AG04449 (cell line): ENCODE results near the gene TMEM181.

Experiments used
- CTCF ChIA-PET: fragments of 350-600 bp; formaldehyde crosslinking; extraction: SDS; loops from one replicate; lab custom pipeline; 2021; ENCODE audit warnings: antibody characterized with exemption; lab: Yijun Ruan, JAX
- POLR2A ChIA-PET: fragments of 400-600, 350-600 bp; formaldehyde crosslinking; extraction: SDS; loops from one replicate; lab custom pipeline; 2020; ENCODE audit warnings: antibody characterized with exemption, inconsistent platforms; lab: Yijun Ruan, JAX
- DNase-seq: peaks from one replicate; pipeline ENCODE4 v3.0.0-alpha.2; 2010; ENCODE audit warnings: low read depth, low spot score
- H3K4me3 ChIP-seq: 2 replicates; pipeline ENCODE4 v1.5.1; 2011; ENCODE audit warnings: low read depth, mild to moderate bottlenecking, control low read depth, low read length
- CTCF ChIP-seq: IDR thresholded peaks from one replicate; pipeline ENCODE4 v1.5.1; 2011; ENCODE audit warnings: mild to moderate bottlenecking, moderate library complexity, low read length, control low read depth, inconsistent platforms; ENCODE audit not compliant: insufficient read depth; ENCODE audit errors: missing control alignments

TMEM181 gene

GRCh38 chr6:158567871-158568401 lies 8.0 kb downstream of the TMEM181 start:
- no peak for TF ChIP-seq CTCF
- POLR2A ChIA-PET, result no interaction called here
- CTCF ChIA-PET, result interaction anchor here (1.0 to 4.3 kb wide), 3 partner anchors 10 to 347 kb away, joined by 3 to 16 read pairs (median 6); no protein-coding TSS in a partner anchor
- H3K4me3 ChIP-seq, result no peak overlapping the region
- DNase-seq, result no peak

- no peak for DNase-seq
- ChIA-PET POLR2A (no interaction called here), CTCF (interaction anchor here (1.3 to 4.3 kb wide), 4 partner anchors 9 to 347 kb away, joined by 3 to 16 read pairs (median 6); partner anchors contain the start of gene TMEM181)
- H3K4me3 ChIP-seq, result no peak overlapping the region
- TF ChIP-seq CTCF, result no peak
Measured at GRCh38 chr6:158568549-158568948, 8.7 kb downstream of the TMEM181 start.

GRCh38 chr6:158569036-158569435 lies 9.1 kb downstream of the TMEM181 start:
- TF ChIP-seq CTCF, result no peak
- DNase-seq, result no peak
- ChIA-PET CTCF (interaction anchor here (1.3 to 4.3 kb wide), 4 partner anchors 8 to 348 kb away, joined by 3 to 16 read pairs (median 6); partner anchors contain the start of gene TMEM181), POLR2A (no interaction called here)
- H3K4me3 ChIP-seq, result no peak overlapping the region

- no peak overlapping the region for H3K4me3 ChIP-seq
- CTCF ChIA-PET, result interaction anchor here (0.6 to 0.8 kb wide), 2 partner anchors 28 to 31 kb away, joined by 3 read pairs; no protein-coding TSS in a partner anchor
- DNase-seq, result no peak
- TF ChIP-seq CTCF, result no peak
- POLR2A ChIA-PET, result no interaction called here
Measured at GRCh38 chr6:158570681-158570962, 10.7 kb downstream of the TMEM181 start.

- no peak for DNase-seq
- TF ChIP-seq CTCF, result no peak
- ChIA-PET CTCF (interaction anchor here (0.9 to 1.7 kb wide), 2 partner anchors 34 to 351 kb away, joined by 3 to 5 read pairs; no protein-coding TSS in a partner anchor), POLR2A (no interaction called here)
- H3K4me3 ChIP-seq, result no peak overlapping the region
Measured at GRCh38 chr6:158571826-158572652, 12.1 kb downstream of the TMEM181 start.
